Gastroesophageal sphincter (tissue), 3 donors: ENCODE data around the gene MTG1.

Experiments
- CTCF ChIP-seq, 4 experiments: fragments of 200-600 bp in 2 of 4; fragments of 450-650 bp in 2 of 4; sonication (generic) in 1 of 4; IDR thresholded peaks; one replicate each; pipeline ENCODE4 v1.5.1; 2017 to 2019; ENCODE audit warnings: antibody characterized with exemption in 4 of 4, mild to moderate bottlenecking in 2 of 4, moderate library complexity in 2 of 4
- POLR2A ChIP-seq, 2 donors: fragments of 450-650 bp; IDR thresholded peaks; one replicate each; pipeline ENCODE4 v1.6.1; 2017; ENCODE audit warnings: antibody characterized with exemption in 2 of 2, mild to moderate bottlenecking in 2 of 2, moderate library complexity in 1 of 2
- POLR2AphosphoS5 ChIP-seq: sonication (generic); formaldehyde crosslinking; IDR thresholded peaks from one replicate; pipeline ENCODE4 v1.6.1; 2017; ENCODE audit warnings: antibody characterized with exemption

- TF ChIP-seq POLR2AphosphoS5 (no peak), POLR2A (IDR thresholded peaks at IDR 0.05) (no peak), CTCF (IDR thresholded peaks at IDR 0.05) (no peak)
Measured at GRCh38 chr10:133461841-133462240, 67.9 kb downstream of the MTG1 start.
